Right atrium auricular region (tissue), 2 donors: ENCODE results near the gene PPM1H. TPM values are rescaled to one million over a fixed set of nuclear protein-coding genes. Genes with fewer than 3 reads are reported as not detected.

Source experiments
- DNase-seq: peaks from one replicate; pipeline ENCODE4 v3.0.0-alpha.2; 2019; ENCODE audit warnings: low spot score
- H3K27ac ChIP-seq, 2 donors: fragments of 200-600 bp; sonication (generic); 1 replicate in 1 of 2; 2 replicates in 1 of 2; pipeline ENCODE4 v1.5.1; 2016 to 2019
- H3K27me3 ChIP-seq, 2 donors: fragments of 200-600 bp; sonication (generic); one replicate each; pipeline versions ENCODE4 v1.5.1 to v1.6.0; 2017 to 2019
- H3K36me3 ChIP-seq: fragments of 200-600 bp; sonication (generic); one replicate; pipeline ENCODE4 v1.5.1; 2016
- H3K4me1 ChIP-seq, 2 donors: fragments of 200-600 bp; sonication (generic); one replicate each; pipeline versions ENCODE4 v1.5.1 to v1.6.0; 2017 to 2019
- H3K4me3 ChIP-seq, 2 donors: fragments of 200-600 bp; sonication (generic); 1 replicate in 1 of 2; 2 replicates in 1 of 2; pipeline ENCODE4 v1.5.1; 2017 to 2019; ENCODE audit warnings: mild to moderate bottlenecking in 1 of 2, moderate library complexity in 1 of 2
- H3K9me3 ChIP-seq, 2 donors: fragments of 200-600 bp; sonication (generic); one replicate each; pipeline ENCODE4 v1.5.1; 2019
- total RNA-seq, 2 donors: library from RNA; depleted of rRNA; stranded (reverse); fragments of >200 nt; gene quantifications; one replicate each; pipeline ENCODE4 v1.1.0, GENCODE V29; 2016
- TF ChIP-seq, protein P1 (sequence below), 2 donors: fragments of 200-600 bp; sonication (generic); IDR thresholded peaks; one replicate each; pipeline ENCODE4 v1.5.1; 2019; ENCODE audit warnings: antibody characterized with exemption in 2 of 2

The PPM1H gene
- total RNA-seq, 2 donors from 2014 or later = 3.1 to 5.0 TPM

GRCh38 chr12:62717643-62718042 is 217.3 kb downstream of the PPM1H start:
- Histone ChIP-seq H3K4me1 (peaks cover 0 to 45% of the 10 kb centered on the region in 2 donors), H3K27ac (no peak overlapping the region), H3K36me3 (no peaks in the 10 kb centered on the region), H3K27me3 (no peaks in the 10 kb centered on the region), H3K4me3 (no peak overlapping the region), H3K9me3 (no peaks in the 10 kb centered on the region)
- no peak for DNase-seq
- TF ChIP-seq, protein P1, sequence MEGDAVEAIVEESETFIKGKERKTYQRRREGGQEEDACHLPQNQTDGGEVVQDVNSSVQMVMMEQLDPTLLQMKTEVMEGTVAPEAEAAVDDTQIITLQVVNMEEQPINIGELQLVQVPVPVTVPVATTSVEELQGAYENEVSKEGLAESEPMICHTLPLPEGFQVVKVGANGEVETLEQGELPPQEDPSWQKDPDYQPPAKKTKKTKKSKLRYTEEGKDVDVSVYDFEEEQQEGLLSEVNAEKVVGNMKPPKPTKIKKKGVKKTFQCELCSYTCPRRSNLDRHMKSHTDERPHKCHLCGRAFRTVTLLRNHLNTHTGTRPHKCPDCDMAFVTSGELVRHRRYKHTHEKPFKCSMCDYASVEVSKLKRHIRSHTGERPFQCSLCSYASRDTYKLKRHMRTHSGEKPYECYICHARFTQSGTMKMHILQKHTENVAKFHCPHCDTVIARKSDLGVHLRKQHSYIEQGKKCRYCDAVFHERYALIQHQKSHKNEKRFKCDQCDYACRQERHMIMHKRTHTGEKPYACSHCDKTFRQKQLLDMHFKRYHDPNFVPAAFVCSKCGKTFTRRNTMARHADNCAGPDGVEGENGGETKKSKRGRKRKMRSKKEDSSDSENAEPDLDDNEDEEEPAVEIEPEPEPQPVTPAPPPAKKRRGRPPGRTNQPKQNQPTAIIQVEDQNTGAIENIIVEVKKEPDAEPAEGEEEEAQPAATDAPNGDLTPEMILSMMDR (IDR thresholded peaks at IDR 0.05) = no peak

DNA sequence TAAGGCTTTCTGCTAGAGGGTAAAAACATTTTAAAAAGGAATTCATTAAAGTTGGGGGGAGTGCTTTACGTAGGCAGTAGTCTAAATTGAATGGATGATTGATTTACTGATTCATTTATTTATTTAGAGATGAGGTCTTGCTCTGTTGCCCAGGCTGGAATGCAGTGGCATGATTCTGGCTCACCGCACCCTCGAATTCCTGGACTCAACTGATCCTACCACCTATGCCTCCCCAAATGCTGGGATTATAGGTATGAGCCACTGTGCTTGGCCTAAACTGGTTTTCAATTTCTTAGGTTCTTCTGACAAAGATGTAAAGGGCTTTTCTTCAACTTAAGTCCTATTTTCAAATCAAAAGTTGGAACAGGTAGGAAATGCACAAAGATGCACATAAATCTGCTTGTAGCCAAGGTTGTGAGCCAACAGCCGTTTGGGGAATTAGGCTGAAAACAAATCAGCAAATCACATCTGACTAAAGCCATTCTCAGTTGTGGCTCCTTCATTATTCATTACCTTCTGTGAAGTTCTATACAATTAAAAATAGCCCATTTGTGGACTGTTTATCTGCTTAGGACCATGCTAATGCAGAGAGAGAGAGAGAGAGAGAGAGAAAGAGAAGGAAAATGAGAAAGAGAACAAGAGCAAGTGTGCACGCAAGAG is 218.0 kb downstream of the PPM1H start:
- DNase-seq = no peak
- H3K4me1 ChIP-seq = peaks cover 0 to 45% of the 10 kb centered on the region in 2 donors
- H3K9me3 ChIP-seq = no peaks in the 10 kb centered on the region
- no peak overlapping the region for H3K4me3 ChIP-seq
- H3K36me3 ChIP-seq = no peaks in the 10 kb centered on the region
- no peaks in the 10 kb centered on the region for H3K27me3 ChIP-seq
- no peak overlapping the region for H3K27ac ChIP-seq
- TF ChIP-seq, protein P1 (IDR thresholded peaks at IDR 0.05) = no peak

- no peak for DNase-seq
- Histone ChIP-seq H3K9me3 (no peaks in the 10 kb centered on the region), H3K36me3 (no peaks in the 10 kb centered on the region), H3K27ac (no peak overlapping the region), H3K27me3 (no peaks in the 10 kb centered on the region), H3K4me3 (no peak overlapping the region), H3K4me1 (peaks cover 0 to 42% of the 10 kb centered on the region in 2 donors)
- TF ChIP-seq, protein P1 (IDR thresholded peaks at IDR 0.05) = no peak
Observed at GRCh38 chr12:62716037-62716436, 218.9 kb downstream of the PPM1H start.

- peaks cover 0 to 32% of the 10 kb centered on the region in 2 donors for H3K4me1 ChIP-seq
- peak overlapping the region; percentile 12 to 62 for H3K27ac ChIP-seq
- H3K36me3 ChIP-seq = no peaks in the 10 kb centered on the region
- no peak overlapping the region for H3K4me3 ChIP-seq
- no peaks in the 10 kb centered on the region for H3K9me3 ChIP-seq
- no peak for DNase-seq
- no peaks in the 10 kb centered on the region for H3K27me3 ChIP-seq
- TF ChIP-seq, protein P1 (IDR thresholded peaks at IDR 0.05) = no peak
Observed at GRCh38 chr12:62714774-62715721, 219.9 kb downstream of the PPM1H start.

- H3K27me3 ChIP-seq = no peaks in the 10 kb centered on the region
- peaks cover 0 to 28% of the 10 kb centered on the region in 2 donors for H3K4me1 ChIP-seq
- no peaks in the 10 kb centered on the region for H3K9me3 ChIP-seq
- TF ChIP-seq, protein P1 (IDR thresholded peaks at IDR 0.05) = no peak
- H3K4me3 ChIP-seq = no peak overlapping the region
- H3K27ac ChIP-seq = peak overlapping the region; percentile 12 to 62
- no peaks in the 10 kb centered on the region for H3K36me3 ChIP-seq
- no peak for DNase-seq
Observed at GRCh38 chr12:62714181-62714773, 220.7 kb downstream of the PPM1H start.
